ENCODE measurements around the gene ACOT8.

Gene ACOT8

GRCh38 chr20:45873409-45874103, 16.4 kb upstream of the ACOT8 start:
- H3K27ac Mint-ChIP-seq = no peak overlapping the region
- H3K36me3 Mint-ChIP-seq (ENCODE audit: low read depth) = peaks cover 19% of the 10 kb centered on the region
- DNase-seq = no peak
- H3K4me3 Mint-ChIP-seq = no peak overlapping the region
- no peaks in the 10 kb centered on the region for H3K4me1 Mint-ChIP-seq (ENCODE audit: low read depth)
- no peaks in the 10 kb centered on the region for H3K27me3 Mint-ChIP-seq
- H3K9me3 Mint-ChIP-seq = no peaks in the 10 kb centered on the region

GRCh38 chr20:45872626-45873025, 15.4 kb upstream of the ACOT8 start:
- Mint-ChIP-seq H3K4me1 (ENCODE audit: low read depth) (no peaks in the 10 kb centered on the region), H3K4me3 (no peak overlapping the region), H3K27me3 (no peaks in the 10 kb centered on the region), H3K36me3 (ENCODE audit: low read depth) (peaks cover 11% of the 10 kb centered on the region), H3K9me3 (no peaks in the 10 kb centered on the region), H3K27ac (no peak overlapping the region)
- DNase-seq = no peak

GRCh38 chr20:45867819-45868176, 10.6 kb upstream of the ACOT8 start:
- no peaks in the 10 kb centered on the region for H3K27me3 Mint-ChIP-seq
- no peak overlapping the region for H3K4me3 Mint-ChIP-seq
- H3K9me3 Mint-ChIP-seq = no peaks in the 10 kb centered on the region
- H3K4me1 Mint-ChIP-seq (ENCODE audit: low read depth) = peaks cover 1% of the 10 kb centered on the region
- no peak for DNase-seq
- no peak overlapping the region for H3K27ac Mint-ChIP-seq
- H3K36me3 Mint-ChIP-seq (ENCODE audit: low read depth) = peaks cover 5% of the 10 kb centered on the region

GRCh38 chr20:45867136-45867818, 10.1 kb upstream of the ACOT8 start:
- H3K27ac Mint-ChIP-seq = no peak overlapping the region
- H3K4me3 Mint-ChIP-seq = no peak overlapping the region
- no peaks in the 10 kb centered on the region for H3K9me3 Mint-ChIP-seq
- no peak for DNase-seq
- no peaks in the 10 kb centered on the region for H3K27me3 Mint-ChIP-seq
- peaks cover 1% of the 10 kb centered on the region for H3K4me1 Mint-ChIP-seq (ENCODE audit: low read depth)
- H3K36me3 Mint-ChIP-seq (ENCODE audit: low read depth) = peaks cover 5% of the 10 kb centered on the region

DNA sequence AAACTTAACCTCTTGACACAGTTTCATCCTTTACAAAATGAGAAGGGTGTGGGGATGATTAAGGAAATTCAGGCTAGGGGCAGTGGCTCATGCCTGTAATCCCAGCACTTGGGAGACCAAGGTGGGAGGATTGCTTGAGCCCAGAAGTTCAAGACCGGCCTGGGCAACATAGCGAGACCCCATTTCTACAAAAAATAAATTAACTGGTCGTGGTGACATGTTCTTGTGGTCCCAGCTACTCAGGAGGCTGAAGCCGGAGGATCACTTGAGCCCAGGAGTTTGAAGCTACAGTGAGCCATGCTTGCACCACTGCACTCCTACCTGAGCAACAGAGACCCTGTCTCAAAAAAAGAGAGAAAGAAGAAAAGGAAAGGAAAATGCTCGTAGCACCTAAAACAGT, 9.3 kb upstream of the ACOT8 start:
- Mint-ChIP-seq H3K4me3 (no peak overlapping the region), H3K27ac (no peak overlapping the region)

GRCh38 chr20:45863543-45864470, 6.6 kb upstream of the ACOT8 start:
- Mint-ChIP-seq H3K36me3 (ENCODE audit: low read depth) (peaks cover 12% of the 10 kb centered on the region), H3K27ac (no peak overlapping the region), H3K9me3 (no peaks in the 10 kb centered on the region), H3K4me3 (no peak overlapping the region), H3K4me1 (ENCODE audit: low read depth) (peaks cover 15% of the 10 kb centered on the region), H3K27me3 (no peaks in the 10 kb centered on the region)
- DNase-seq = no peak

More for the DNA sequence above, 9.3 kb upstream of the ACOT8 start:
- Mint-ChIP-seq H3K4me1 (ENCODE audit: low read depth) (peaks cover 1% of the 10 kb centered on the region), H3K27me3 (no peaks in the 10 kb centered on the region), H3K9me3 (no peaks in the 10 kb centered on the region), H3K36me3 (ENCODE audit: low read depth) (peaks cover 5% of the 10 kb centered on the region)
- DNase-seq = no peak

- no peaks in the 10 kb centered on the region for H3K27me3 Mint-ChIP-seq
- no peak for DNase-seq
- H3K36me3 Mint-ChIP-seq (ENCODE audit: low read depth) = peaks cover 22% of the 10 kb centered on the region
- H3K4me3 Mint-ChIP-seq = no peak overlapping the region
- H3K27ac Mint-ChIP-seq = no peak overlapping the region
- peaks cover 31% of the 10 kb centered on the region for H3K4me1 Mint-ChIP-seq (ENCODE audit: low read depth)
- H3K9me3 Mint-ChIP-seq = no peaks in the 10 kb centered on the region
These were observed 4.3 kb upstream of the ACOT8 start for GRCh38 chr20:45861221-45862075.

DNA sequence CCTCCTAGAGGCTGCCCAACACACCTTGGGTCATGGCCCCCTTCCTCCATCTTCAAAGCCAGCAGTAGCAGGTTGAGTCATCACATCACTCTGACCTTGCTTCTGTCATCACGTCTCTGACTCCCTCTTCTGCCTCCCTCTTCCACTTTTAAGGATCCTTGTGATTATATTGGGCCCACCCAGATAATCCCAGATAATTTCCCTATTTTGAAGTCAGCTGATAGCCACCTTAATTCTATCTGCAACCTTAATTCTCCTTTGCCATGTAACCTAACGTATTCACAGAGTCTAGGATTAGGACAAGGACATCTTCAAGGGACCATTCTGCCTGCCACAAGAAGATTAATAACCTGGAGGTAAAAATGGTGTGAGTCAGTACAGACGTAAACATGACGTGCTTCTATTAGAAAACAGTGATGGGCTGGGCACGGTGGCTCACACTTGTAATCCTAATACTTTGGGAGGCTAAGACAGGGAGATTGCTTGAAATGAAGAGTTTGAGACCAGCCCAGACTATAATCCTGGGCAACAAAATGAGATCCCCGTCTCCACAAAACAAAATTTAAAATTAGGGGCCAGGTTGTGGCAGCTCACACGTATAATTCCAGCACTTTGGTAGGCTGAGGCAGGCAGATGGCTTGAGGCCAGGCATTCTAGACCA, 3.5 kb upstream of the ACOT8 start:
- Mint-ChIP-seq H3K27ac (no peak overlapping the region), H3K4me3 (no peak overlapping the region), H3K9me3 (no peaks in the 10 kb centered on the region), H3K27me3 (no peaks in the 10 kb centered on the region), H3K4me1 (ENCODE audit: low read depth) (peaks cover 37% of the 10 kb centered on the region), H3K36me3 (ENCODE audit: low read depth) (peaks cover 20% of the 10 kb centered on the region)
- no peak for DNase-seq

- Mint-ChIP-seq H3K4me3 (no peak overlapping the region), H3K27ac (no peak overlapping the region), H3K36me3 (ENCODE audit: low read depth) (peaks cover 23% of the 10 kb centered on the region), H3K27me3 (no peaks in the 10 kb centered on the region), H3K4me1 (ENCODE audit: low read depth) (peaks cover 43% of the 10 kb centered on the region), H3K9me3 (no peaks in the 10 kb centered on the region)
- no peak for DNase-seq
These were observed 2.7 kb upstream of the ACOT8 start for GRCh38 chr20:45859916-45860315.

- DNase-seq = no peak
- H3K4me1 Mint-ChIP-seq (ENCODE audit: low read depth) = peaks cover 53% of the 10 kb centered on the region
- H3K27me3 Mint-ChIP-seq = no peaks in the 10 kb centered on the region
- H3K4me3 Mint-ChIP-seq = peak overlapping the region; percentile 97
- H3K9me3 Mint-ChIP-seq = no peaks in the 10 kb centered on the region
- peaks cover 41% of the 10 kb centered on the region for H3K36me3 Mint-ChIP-seq (ENCODE audit: low read depth)
- H3K27ac Mint-ChIP-seq = peak overlapping the region; percentile 99
These were observed 657 bp upstream of the ACOT8 start for GRCh38 chr20:45857882-45858216.

- H3K36me3 Mint-ChIP-seq (ENCODE audit: low read depth) = peaks cover 64% of the 10 kb centered on the region
- DNase-seq = no peak
- H3K27me3 Mint-ChIP-seq = no peaks in the 10 kb centered on the region
- H3K9me3 Mint-ChIP-seq = no peaks in the 10 kb centered on the region
- H3K4me1 Mint-ChIP-seq (ENCODE audit: low read depth) = peaks cover 40% of the 10 kb centered on the region
- no peak overlapping the region for H3K4me3 Mint-ChIP-seq
- H3K27ac Mint-ChIP-seq = no peak overlapping the region
These were observed 3.7 kb downstream of the ACOT8 start for GRCh38 chr20:45853484-45853883.

DNA sequence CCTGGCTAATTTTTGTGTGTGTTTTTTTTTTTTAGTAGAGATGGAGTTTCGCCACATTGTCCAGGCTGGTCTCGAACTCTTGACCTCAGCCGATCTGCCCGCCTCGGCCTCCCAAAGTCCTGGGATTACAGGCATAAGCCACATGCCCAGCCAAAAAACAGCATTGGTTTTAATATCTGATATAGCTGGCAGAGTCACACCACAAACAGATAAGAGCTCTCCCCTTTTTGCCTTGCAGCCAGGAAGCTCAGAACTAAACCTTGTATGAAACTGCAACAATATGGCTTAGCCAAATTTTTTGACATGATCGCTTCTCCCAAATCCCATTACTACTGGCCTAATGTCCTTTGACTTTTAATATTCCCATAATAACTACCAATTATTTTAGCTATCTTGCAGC, 4.9 kb downstream of the ACOT8 start:
- H3K36me3 Mint-ChIP-seq (ENCODE audit: low read depth) = peaks cover 67% of the 10 kb centered on the region
- H3K27me3 Mint-ChIP-seq = no peaks in the 10 kb centered on the region
- no peaks in the 10 kb centered on the region for H3K9me3 Mint-ChIP-seq
- no peak for DNase-seq
- no peak overlapping the region for H3K27ac Mint-ChIP-seq
- peaks cover 30% of the 10 kb centered on the region for H3K4me1 Mint-ChIP-seq (ENCODE audit: low read depth)
- no peak overlapping the region for H3K4me3 Mint-ChIP-seq

GRCh38 chr20:45851501-45851900, 5.7 kb downstream of the ACOT8 start:
- H3K4me1 Mint-ChIP-seq (ENCODE audit: low read depth) = peaks cover 28% of the 10 kb centered on the region
- peak overlapping the region; percentile 41 for H3K27ac Mint-ChIP-seq
- H3K27me3 Mint-ChIP-seq = no peaks in the 10 kb centered on the region
- peaks cover 64% of the 10 kb centered on the region for H3K36me3 Mint-ChIP-seq (ENCODE audit: low read depth)
- DNase-seq = no peak
- H3K4me3 Mint-ChIP-seq = no peak overlapping the region
- no peaks in the 10 kb centered on the region for H3K9me3 Mint-ChIP-seq

DNA sequence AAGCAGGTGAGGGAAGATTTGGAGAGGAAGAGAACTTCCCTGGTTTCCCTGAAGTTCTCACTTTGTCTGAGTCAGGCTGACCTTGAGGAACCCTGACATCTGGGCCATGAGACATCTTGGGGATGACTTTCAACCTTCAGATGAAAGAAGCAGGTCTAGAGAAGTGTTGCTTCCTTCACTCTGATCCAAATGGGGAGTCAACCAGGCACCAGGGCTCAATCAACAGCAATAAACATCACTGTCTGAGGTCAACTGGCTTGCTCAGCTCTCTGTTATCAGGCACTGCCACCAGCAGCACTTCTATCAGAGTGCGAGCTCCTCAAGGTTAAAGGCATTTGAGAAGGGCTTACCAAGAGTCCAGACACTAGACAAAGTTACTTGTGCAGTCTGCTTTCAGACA, 6.3 kb downstream of the ACOT8 start:
- Mint-ChIP-seq H3K4me3 (no peak overlapping the region), H3K9me3 (no peaks in the 10 kb centered on the region), H3K4me1 (ENCODE audit: low read depth) (peaks cover 23% of the 10 kb centered on the region), H3K27me3 (no peaks in the 10 kb centered on the region), H3K36me3 (ENCODE audit: low read depth) (peaks cover 70% of the 10 kb centered on the region), H3K27ac (no peak overlapping the region)
- no peak for DNase-seq
